K562 (cell line): Measurements from ENCODE around the gene CFAP97D1. TPM values are rescaled to one million over a fixed set of nuclear protein-coding genes. Genes with fewer than 3 reads are reported as not detected.

Experiments used
- ATF1 ChIP-seq, 2 experiments: fragments of 450-650 bp in 1 of 2; IDR thresholded peaks; 2 replicates each; pipeline ENCODE4 v1.6.1; 2016; ENCODE audit warnings: missing compliant biosample characterization in 1 of 2, missing genetic modification characterization in 1 of 2
- CREB1 ChIP-seq, 2 experiments: sonication (generic) in 1 of 2; formaldehyde crosslinking in 1 of 2; IDR thresholded peaks; 2 replicates each; pipeline versions ENCODE4 v1.6.1 to v1.8.0; 2012 to 2022; ENCODE audit warnings: inconsistent platforms in 1 of 2, mild to moderate bottlenecking in 1 of 2, missing genetic modification reagents in 1 of 2, moderate library complexity in 1 of 2
- ELF2 ChIP-seq: fragments of 250-450 bp; sonication (Bioruptor Pico); IDR thresholded peaks from 2 replicates; pipeline ENCODE4 v1.5.0; 2021; ENCODE audit warnings: mild to moderate bottlenecking
- JUNB ChIP-seq: fragments of 450-650 bp; formaldehyde crosslinking; conservative IDR thresholded peaks from 2 replicates; pipeline ENCODE4 v1.4.0; 2020; ENCODE audit warnings: mild to moderate bottlenecking
- RBM39 ChIP-seq: fragments of 200-400 bp; formaldehyde crosslinking; optimal IDR thresholded peaks from 2 replicates; pipeline ENCODE3; 2018; ENCODE audit warnings: low read depth, low read length
- polyA plus RNA-seq, 8 experiments: library from polyadenylated mRNA; depleted of rRNA in 4 of 8; stranded (reverse) in 5 of 8; unstranded in 3 of 8; fragments of >200 nt; fragmentation: Nextera tagmentation in 2 of 8; fragmentation: Illumina TruSeq in 1 of 8; extraction: Ambion mirVana in 2 of 8; extraction: Trizol in 1 of 8; gene quantifications; 2 replicates each; pipeline versions ENCODE4 v1.2.1 to v1.2.3, GENCODE V29; 2011 to 2014; ENCODE audit warnings: inconsistent platforms in 1 of 8, missing spikeins in 1 of 8
- total RNA-seq, 7 experiments: library from RNA; depleted of rRNA in 6 of 7; stranded (reverse); fragments of >200 nt in 6 of 7; fragmentation: Illumina TruSeq in 2 of 7; extraction: Trizol in 2 of 7; gene quantifications; 2 replicates each; pipeline versions ENCODE4 v1.2.1 to v1.2.3, GENCODE V29; 2011 to 2021; ENCODE audit warnings: low replicate concordance in 1 of 7
- TF ChIP-seq, protein P1 (sequence below): sonication (generic); formaldehyde crosslinking; IDR thresholded peaks from 2 replicates; pipeline ENCODE4 v1.8.0; 2023; ENCODE audit warnings: missing genetic modification reagents, mild to moderate bottlenecking, borderline replicate concordance
- TF ChIP-seq, protein P2 (sequence below), 3 experiments: IDR thresholded peaks in 2 of 3; conservative IDR thresholded peaks in 1 of 3; 2 replicates each; pipeline ENCODE4 v1.5.1; 2011 to 2012; ENCODE audit warnings: low read length in 3 of 3, mild to moderate bottlenecking in 3 of 3, control low read depth in 2 of 3, improper control_type of control experiment in 1 of 3, inconsistent platforms in 1 of 3, low read depth in 1 of 3, mixed read lengths in 1 of 3, moderate library complexity in 1 of 3; ENCODE audit not compliant: insufficient read depth in 2 of 3
- TF ChIP-seq, protein P3 (sequence below), 2 experiments: fragments of 450-650 bp in 1 of 2; sonication (generic) in 1 of 2; formaldehyde crosslinking in 1 of 2; IDR thresholded peaks; 2 replicates each; pipeline versions ENCODE4 v1.7.1 to v1.9.0; 2016 to 2022; ENCODE audit warnings: inconsistent platforms in 1 of 2, mild to moderate bottlenecking in 1 of 2, missing genetic modification reagents in 1 of 2

The CFAP97D1 gene
- total and polyA plus RNA-seq, 9 of the 15 experiments (the other 6 are each of a cell fraction or from before 2014, with no cell fraction given) = not detected

DNA sequence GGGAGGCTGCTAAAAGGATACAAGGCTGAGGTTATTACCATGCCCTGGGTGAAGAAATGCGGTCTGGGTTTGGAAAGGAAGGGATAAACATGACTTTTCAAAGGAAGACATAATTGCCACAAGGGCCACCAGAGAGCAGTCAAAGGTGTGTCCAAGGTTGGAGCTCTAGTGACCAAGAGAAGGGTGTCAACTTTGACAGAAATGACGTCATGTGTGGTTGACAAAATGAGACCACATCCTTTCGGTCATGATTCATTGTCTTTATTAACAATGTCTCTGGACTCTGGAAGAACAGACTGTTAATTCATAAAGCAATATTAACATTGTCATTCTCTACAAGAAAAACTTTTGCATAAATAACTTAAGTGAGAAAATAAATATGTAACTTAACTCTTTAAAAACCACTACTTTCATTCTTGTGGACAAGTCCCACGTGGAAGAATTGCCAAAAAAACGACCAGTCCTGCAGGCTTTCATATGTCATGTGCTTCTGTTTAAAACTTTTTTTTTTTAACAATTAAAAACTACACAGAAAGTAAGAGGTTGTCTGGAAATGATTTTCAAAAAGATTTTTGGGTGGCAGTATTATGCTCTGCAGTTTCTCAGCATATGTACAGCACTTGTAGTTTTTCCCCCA is 26.6 kb upstream of the CFAP97D1 start (continued):
- TF ChIP-seq, protein P1, sequence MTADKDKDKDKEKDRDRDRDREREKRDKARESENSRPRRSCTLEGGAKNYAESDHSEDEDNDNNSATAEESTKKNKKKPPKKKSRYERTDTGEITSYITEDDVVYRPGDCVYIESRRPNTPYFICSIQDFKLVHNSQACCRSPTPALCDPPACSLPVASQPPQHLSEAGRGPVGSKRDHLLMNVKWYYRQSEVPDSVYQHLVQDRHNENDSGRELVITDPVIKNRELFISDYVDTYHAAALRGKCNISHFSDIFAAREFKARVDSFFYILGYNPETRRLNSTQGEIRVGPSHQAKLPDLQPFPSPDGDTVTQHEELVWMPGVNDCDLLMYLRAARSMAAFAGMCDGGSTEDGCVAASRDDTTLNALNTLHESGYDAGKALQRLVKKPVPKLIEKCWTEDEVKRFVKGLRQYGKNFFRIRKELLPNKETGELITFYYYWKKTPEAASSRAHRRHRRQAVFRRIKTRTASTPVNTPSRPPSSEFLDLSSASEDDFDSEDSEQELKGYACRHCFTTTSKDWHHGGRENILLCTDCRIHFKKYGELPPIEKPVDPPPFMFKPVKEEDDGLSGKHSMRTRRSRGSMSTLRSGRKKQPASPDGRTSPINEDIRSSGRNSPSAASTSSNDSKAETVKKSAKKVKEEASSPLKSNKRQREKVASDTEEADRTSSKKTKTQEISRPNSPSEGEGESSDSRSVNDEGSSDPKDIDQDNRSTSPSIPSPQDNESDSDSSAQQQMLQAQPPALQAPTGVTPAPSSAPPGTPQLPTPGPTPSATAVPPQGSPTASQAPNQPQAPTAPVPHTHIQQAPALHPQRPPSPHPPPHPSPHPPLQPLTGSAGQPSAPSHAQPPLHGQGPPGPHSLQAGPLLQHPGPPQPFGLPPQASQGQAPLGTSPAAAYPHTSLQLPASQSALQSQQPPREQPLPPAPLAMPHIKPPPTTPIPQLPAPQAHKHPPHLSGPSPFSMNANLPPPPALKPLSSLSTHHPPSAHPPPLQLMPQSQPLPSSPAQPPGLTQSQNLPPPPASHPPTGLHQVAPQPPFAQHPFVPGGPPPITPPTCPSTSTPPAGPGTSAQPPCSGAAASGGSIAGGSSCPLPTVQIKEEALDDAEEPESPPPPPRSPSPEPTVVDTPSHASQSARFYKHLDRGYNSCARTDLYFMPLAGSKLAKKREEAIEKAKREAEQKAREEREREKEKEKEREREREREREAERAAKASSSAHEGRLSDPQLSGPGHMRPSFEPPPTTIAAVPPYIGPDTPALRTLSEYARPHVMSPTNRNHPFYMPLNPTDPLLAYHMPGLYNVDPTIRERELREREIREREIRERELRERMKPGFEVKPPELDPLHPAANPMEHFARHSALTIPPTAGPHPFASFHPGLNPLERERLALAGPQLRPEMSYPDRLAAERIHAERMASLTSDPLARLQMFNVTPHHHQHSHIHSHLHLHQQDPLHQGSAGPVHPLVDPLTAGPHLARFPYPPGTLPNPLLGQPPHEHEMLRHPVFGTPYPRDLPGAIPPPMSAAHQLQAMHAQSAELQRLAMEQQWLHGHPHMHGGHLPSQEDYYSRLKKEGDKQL (CRISPR knock-in tag) = no peak
- no peak for TF ChIP-seq ELF2 (CRISPR knock-in tag)
- peak; percentile 81 for TF ChIP-seq JUNB
- no peak for TF ChIP-seq ATF1 (CRISPR knock-in tag; IDR thresholded peaks at IDR 0.05)
- TF ChIP-seq ATF1 (tag; IDR thresholded peaks at IDR 0.05) = peak; percentile 85
- TF ChIP-seq CREB1 (IDR thresholded peaks at IDR 0.05) = peak; percentile 65
- peak; percentile 59; the same call in 1 of the 2 replicates for TF ChIP-seq CREB1 (CRISPR knock-in tag; IDR thresholded peaks at IDR 0.05)
- TF ChIP-seq, protein P2, sequence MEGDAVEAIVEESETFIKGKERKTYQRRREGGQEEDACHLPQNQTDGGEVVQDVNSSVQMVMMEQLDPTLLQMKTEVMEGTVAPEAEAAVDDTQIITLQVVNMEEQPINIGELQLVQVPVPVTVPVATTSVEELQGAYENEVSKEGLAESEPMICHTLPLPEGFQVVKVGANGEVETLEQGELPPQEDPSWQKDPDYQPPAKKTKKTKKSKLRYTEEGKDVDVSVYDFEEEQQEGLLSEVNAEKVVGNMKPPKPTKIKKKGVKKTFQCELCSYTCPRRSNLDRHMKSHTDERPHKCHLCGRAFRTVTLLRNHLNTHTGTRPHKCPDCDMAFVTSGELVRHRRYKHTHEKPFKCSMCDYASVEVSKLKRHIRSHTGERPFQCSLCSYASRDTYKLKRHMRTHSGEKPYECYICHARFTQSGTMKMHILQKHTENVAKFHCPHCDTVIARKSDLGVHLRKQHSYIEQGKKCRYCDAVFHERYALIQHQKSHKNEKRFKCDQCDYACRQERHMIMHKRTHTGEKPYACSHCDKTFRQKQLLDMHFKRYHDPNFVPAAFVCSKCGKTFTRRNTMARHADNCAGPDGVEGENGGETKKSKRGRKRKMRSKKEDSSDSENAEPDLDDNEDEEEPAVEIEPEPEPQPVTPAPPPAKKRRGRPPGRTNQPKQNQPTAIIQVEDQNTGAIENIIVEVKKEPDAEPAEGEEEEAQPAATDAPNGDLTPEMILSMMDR (IDR thresholded peaks at IDR 0.05 in 2 of 3, conservative IDR thresholded peaks at IDR 0.05 in 1 of 3; ENCODE audit: insufficient read depth in 2 of 3, low read depth in 1 of 3, low read length in 3 of 3) = 0 out of 6 replicates have a peak, but pooled peaks of 1 of the 3 experiments have one; percentile 2
- TF ChIP-seq, protein P3, sequence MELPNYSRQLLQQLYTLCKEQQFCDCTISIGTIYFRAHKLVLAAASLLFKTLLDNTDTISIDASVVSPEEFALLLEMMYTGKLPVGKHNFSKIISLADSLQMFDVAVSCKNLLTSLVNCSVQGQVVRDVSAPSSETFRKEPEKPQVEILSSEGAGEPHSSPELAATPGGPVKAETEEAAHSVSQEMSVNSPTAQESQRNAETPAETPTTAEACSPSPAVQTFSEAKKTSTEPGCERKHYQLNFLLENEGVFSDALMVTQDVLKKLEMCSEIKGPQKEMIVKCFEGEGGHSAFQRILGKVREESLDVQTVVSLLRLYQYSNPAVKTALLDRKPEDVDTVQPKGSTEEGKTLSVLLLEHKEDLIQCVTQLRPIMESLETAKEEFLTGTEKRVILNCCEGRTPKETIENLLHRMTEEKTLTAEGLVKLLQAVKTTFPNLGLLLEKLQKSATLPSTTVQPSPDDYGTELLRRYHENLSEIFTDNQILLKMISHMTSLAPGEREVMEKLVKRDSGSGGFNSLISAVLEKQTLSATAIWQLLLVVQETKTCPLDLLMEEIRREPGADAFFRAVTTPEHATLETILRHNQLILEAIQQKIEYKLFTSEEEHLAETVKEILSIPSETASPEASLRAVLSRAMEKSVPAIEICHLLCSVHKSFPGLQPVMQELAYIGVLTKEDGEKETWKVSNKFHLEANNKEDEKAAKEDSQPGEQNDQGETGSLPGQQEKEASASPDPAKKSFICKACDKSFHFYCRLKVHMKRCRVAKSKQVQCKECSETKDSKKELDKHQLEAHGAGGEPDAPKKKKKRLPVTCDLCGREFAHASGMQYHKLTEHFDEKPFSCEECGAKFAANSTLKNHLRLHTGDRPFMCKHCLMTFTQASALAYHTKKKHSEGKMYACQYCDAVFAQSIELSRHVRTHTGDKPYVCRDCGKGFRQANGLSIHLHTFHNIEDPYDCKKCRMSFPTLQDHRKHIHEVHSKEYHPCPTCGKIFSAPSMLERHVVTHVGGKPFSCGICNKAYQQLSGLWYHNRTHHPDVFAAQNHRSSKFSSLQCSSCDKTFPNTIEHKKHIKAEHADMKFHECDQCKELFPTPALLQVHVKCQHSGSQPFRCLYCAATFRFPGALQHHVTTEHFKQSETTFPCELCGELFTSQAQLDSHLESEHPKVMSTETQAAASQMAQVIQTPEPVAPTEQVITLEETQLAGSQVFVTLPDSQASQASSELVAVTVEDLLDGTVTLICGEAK (IDR thresholded peaks at IDR 0.05) = peak; percentile 64
- TF ChIP-seq, protein P3 (CRISPR knock-in tag; IDR thresholded peaks at IDR 0.05) = no peak
- TF ChIP-seq RBM39 = no peak
